LNCaP clone FGC (cell line): ENCODE measurements around the gene KIRREL1.
A peak's percentile ranks its signal among the peaks of the same experiment; 100 is the strongest.

Experiments
- DNase-seq: peaks from one replicate; pipeline ENCODE4 v3.0.0-alpha.2; 2011; ENCODE audit warnings: low read depth
- H3K4me3 ChIP-seq: 2 replicates; pipeline ENCODE4 v1.5.1; 2011; ENCODE audit warnings: mild to moderate bottlenecking, low read depth, low read length, control low read depth
- CTCF ChIP-seq: IDR thresholded peaks from 2 replicates; pipeline ENCODE4 v1.5.1; 2012; ENCODE audit warnings: mild to moderate bottlenecking; ENCODE audit not compliant: control insufficient read depth, insufficient read depth; ENCODE audit errors: extremely low read depth

The KIRREL1 gene

GRCh38 chr1:157961805-157962762, 31.4 kb upstream of the KIRREL1 start:
- no peak for DNase-seq
- TF ChIP-seq CTCF: no peak
- H3K4me3 ChIP-seq: no peak overlapping the region

DNA sequence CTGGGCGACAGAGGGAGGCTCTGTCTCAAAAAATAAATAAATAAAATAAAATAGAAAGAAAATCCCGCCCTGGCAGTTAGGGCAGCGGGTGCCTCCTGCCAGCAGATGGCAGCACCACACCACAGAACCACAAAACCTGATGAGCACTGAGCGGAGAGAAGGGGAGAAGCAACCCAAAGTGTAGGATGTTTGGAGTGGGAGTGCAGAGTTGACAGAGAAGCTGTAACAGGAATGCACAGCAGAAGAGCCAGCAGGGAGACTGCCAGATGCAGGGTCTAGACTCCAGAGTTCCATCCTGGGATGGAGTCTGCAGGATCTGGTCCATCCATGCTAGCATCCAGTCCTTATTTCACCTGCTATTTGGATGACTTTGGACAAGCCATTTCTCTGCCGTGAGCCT, 29.7 kb upstream of the KIRREL1 start:
- TF ChIP-seq CTCF: peak; percentile 95
- no peak overlapping the region for H3K4me3 ChIP-seq
- DNase-seq: no peak

DNA sequence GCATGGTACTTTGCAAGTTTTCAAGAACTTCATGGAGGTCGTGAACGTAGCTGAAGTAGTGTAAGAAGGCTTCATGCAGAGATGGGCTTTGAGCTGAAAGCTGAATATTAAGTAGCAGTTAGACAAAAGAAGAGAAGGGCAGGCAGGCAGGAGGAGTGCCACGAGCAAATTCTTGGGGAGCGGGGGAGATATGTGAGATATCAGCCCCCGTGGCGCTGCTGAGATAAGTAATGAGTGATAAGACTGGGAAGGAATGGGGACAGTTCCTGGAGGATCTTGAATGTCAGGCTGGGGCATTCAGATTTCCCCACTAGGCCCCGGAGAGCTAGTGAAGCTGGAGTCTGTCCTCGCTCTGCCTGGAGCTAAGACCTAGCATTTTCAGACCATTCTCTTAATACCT, 27.9 kb upstream of the KIRREL1 start:
- no peak for TF ChIP-seq CTCF
- no peak for DNase-seq
- H3K4me3 ChIP-seq: no peak overlapping the region

GRCh38 chr1:157966031-157966537, 27.4 kb upstream of the KIRREL1 start:
- TF ChIP-seq CTCF: no peak
- no peak overlapping the region for H3K4me3 ChIP-seq
- DNase-seq: no peak

DNA sequence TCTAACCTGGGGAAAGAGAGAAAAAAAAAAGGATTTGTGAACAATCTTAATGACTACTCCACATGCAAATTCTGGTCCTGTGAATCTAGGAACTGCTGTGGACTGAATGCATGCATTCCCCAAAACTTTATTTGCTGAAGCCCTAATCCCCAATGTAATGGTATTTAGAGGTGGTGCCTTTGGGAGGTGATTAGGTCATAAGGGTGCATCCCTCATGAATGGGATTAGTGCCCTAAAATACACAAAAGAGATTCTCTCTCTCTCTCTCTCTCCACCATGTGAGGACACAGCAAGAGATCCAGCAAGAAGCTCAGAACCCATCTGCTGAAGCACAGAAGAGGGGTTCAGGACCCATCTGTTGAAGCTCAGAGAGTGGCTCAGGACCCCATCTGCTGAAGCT, 26.2 kb upstream of the KIRREL1 start:
- DNase-seq: no peak
- no peak for TF ChIP-seq CTCF
- no peak overlapping the region for H3K4me3 ChIP-seq

- no peak for DNase-seq
- H3K4me3 ChIP-seq: no peak overlapping the region
- TF ChIP-seq CTCF: no peak
Observed at GRCh38 chr1:157968508-157968907, 24.9 kb upstream of the KIRREL1 start.
